ENCODE measurements around the gene MED1.

Gene MED1

GRCh38 chr17:39405436-39405835, 45.6 kb downstream of the MED1 start:
- H3K27ac ChIP-seq: no peak overlapping the region
- TF ChIP-seq ZFX (IDR thresholded peaks at IDR 0.05; ENCODE audit: borderline replicate concordance): no peak
- TF ChIP-seq, protein P1, sequence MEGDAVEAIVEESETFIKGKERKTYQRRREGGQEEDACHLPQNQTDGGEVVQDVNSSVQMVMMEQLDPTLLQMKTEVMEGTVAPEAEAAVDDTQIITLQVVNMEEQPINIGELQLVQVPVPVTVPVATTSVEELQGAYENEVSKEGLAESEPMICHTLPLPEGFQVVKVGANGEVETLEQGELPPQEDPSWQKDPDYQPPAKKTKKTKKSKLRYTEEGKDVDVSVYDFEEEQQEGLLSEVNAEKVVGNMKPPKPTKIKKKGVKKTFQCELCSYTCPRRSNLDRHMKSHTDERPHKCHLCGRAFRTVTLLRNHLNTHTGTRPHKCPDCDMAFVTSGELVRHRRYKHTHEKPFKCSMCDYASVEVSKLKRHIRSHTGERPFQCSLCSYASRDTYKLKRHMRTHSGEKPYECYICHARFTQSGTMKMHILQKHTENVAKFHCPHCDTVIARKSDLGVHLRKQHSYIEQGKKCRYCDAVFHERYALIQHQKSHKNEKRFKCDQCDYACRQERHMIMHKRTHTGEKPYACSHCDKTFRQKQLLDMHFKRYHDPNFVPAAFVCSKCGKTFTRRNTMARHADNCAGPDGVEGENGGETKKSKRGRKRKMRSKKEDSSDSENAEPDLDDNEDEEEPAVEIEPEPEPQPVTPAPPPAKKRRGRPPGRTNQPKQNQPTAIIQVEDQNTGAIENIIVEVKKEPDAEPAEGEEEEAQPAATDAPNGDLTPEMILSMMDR (IDR thresholded peaks at IDR 0.05): no peak

- no peak overlapping the region for H3K27ac ChIP-seq
- TF ChIP-seq, protein P1 (IDR thresholded peaks at IDR 0.05): no peak
- TF ChIP-seq ZFX (IDR thresholded peaks at IDR 0.05; ENCODE audit: borderline replicate concordance): no peak
These were observed 46.3 kb downstream of the MED1 start for GRCh38 chr17:39404542-39405378.

GRCh38 chr17:39402890-39403605, 48.0 kb downstream of the MED1 start:
- no peak overlapping the region for H3K27ac ChIP-seq
- no peak for TF ChIP-seq ZFX (IDR thresholded peaks at IDR 0.05; ENCODE audit: borderline replicate concordance)
- TF ChIP-seq, protein P1 (IDR thresholded peaks at IDR 0.05): no peak

DNA sequence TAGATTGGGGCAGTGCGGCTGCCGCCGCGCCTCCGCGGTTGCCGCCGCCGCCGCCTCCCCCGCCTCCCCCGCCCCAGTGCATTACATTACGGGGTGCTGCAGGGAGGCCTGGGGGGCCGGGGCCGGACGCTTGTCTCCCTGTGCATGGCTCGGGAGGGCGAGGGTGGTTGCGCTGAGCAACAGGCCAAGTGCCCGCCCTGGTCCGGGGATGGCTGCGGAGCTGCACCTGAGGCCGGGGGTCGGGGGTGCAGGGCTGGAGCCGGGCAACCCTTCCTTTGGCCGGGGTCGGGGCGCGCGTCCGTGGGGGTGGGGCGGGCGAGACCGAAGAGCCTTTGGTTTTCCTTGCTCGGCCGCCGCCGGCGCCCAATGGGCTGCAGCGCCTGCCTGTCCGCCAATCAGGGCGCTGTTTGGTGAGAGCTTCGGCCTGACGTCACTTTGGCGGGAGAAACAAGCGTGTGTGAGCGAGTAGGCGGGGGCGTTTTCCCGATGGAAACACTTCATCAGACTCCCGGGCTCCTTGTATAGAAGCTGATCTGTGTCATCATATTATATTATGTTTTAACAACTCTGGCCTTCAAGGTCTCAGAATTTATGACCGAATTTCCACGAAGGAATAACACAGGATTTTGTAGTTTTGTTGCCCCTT, 48.7 kb downstream of the MED1 start:
- peak overlapping the region; percentile 74 for H3K27ac ChIP-seq
- no peak for TF ChIP-seq ZFX (IDR thresholded peaks at IDR 0.05; ENCODE audit: borderline replicate concordance)

GRCh38 chr17:39401412-39402243, 49.4 kb downstream of the MED1 start, which contains the start of gene FBXL20:
Gene FBXL20, minus strand, starts transcription at chr17:39401626. Its CDS starts 224 bp downstream, at chr17:39401402.
- TF ChIP-seq, protein P1 (IDR thresholded peaks at IDR 0.05): no peak
- TF ChIP-seq ZFX (IDR thresholded peaks at IDR 0.05; ENCODE audit: borderline replicate concordance): no peak
- peak within 1 kb of the TSS; percentile 74 for H3K27ac ChIP-seq

- peak overlapping the region; percentile 74 for H3K27ac ChIP-seq
- no peak for TF ChIP-seq ZFX (IDR thresholded peaks at IDR 0.05; ENCODE audit: borderline replicate concordance)
- TF ChIP-seq, protein P1 (IDR thresholded peaks at IDR 0.05): no peak
These were observed 50.3 kb downstream of the MED1 start for GRCh38 chr17:39400547-39401411.

Measured in 22Rv1 (cell line).